Esophagus muscularis mucosa (tissue), 4 donors: ENCODE results near the gene NOX1. TPM values are rescaled to one million over a fixed set of nuclear protein-coding genes. Genes with fewer than 3 reads are reported as not detected.

Source experiments
- DNase-seq: peaks from one replicate; pipeline ENCODE4 v3.0.0-alpha.2; 2017; ENCODE audit errors: extremely low spot score
- H3K27ac ChIP-seq, 4 donors: fragments of 200-600 bp; sonication (generic); replicated peaks in 1 of 4; 1 replicate in 3 of 4; 2 replicates in 1 of 4; pipeline ENCODE4 v1.5.1; 2016 to 2019; ENCODE audit warnings: mild to moderate bottlenecking in 1 of 4
- H3K27me3 ChIP-seq, 4 donors: fragments of 200-600 bp; sonication (generic); one replicate each; pipeline versions ENCODE4 v1.5.1 to v1.6.0; 2016 to 2019
- H3K36me3 ChIP-seq, 4 donors: fragments of 200-600 bp; sonication (generic); one replicate each; pipeline ENCODE4 v1.5.1; 2016 to 2019
- H3K4me1 ChIP-seq, 4 donors: fragments of 200-600 bp; sonication (generic); one replicate each; pipeline ENCODE4 v1.5.1; 2016 to 2019
- H3K4me3 ChIP-seq, 4 donors: fragments of 200-600 bp; sonication (generic); 1 replicate in 2 of 4; 2 replicates in 2 of 4; pipeline ENCODE4 v1.5.1; 2016 to 2019; ENCODE audit warnings: mild to moderate bottlenecking in 4 of 4, moderate library complexity in 1 of 4
- H3K9me3 ChIP-seq, 4 donors: fragments of 200-600 bp; sonication (generic); 1 replicate in 3 of 4; 2 replicates in 1 of 4; pipeline ENCODE4 v1.5.1; 2016 to 2019
- EP300 ChIP-seq: sonication (generic); formaldehyde crosslinking; IDR thresholded peaks from one replicate; pipeline ENCODE4 v1.6.1; 2017; ENCODE audit warnings: antibody characterized with exemption
- POLR2A ChIP-seq: fragments of 450-650 bp; IDR thresholded peaks from one replicate; pipeline ENCODE4 v1.6.1; 2017; ENCODE audit warnings: antibody characterized with exemption, moderate library complexity, mild to moderate bottlenecking, low read depth
- POLR2AphosphoS5 ChIP-seq, 2 donors: sonication (generic); formaldehyde crosslinking; IDR thresholded peaks; one replicate each; pipeline ENCODE4 v1.6.1; 2017; ENCODE audit warnings: antibody characterized with exemption in 2 of 2
- WGBS: methylation state at CpG from one replicate; pipeline ENCODE4 v1.1.5; 2018; 5-methylcytosine and 5-hydroxymethylcytosine counted together
- intact Hi-C: fragments of 100-400 bp; cut with DNase I; formaldehyde crosslinking; loops from one replicate; pipeline ENCODE4 v1.15.1; 2023
- total RNA-seq, 4 donors: library from RNA; depleted of rRNA; stranded (reverse); fragments of >200 nt; gene quantifications; one replicate each; pipeline versions ENCODE4 v1.1.0 to v1.2.1, GENCODE V29; 2016
- TF ChIP-seq, protein P1 (sequence below), 3 experiments: fragments of 200-600 bp in 2 of 3; fragments of 450-650 bp in 1 of 3; sonication (generic) in 2 of 3; IDR thresholded peaks; one replicate each; pipeline ENCODE4 v1.5.1; 2017 to 2019; ENCODE audit warnings: antibody characterized with exemption in 3 of 3, mild to moderate bottlenecking in 2 of 3, moderate library complexity in 1 of 3

Gene NOX1
- not detected for total RNA-seq

DNA sequence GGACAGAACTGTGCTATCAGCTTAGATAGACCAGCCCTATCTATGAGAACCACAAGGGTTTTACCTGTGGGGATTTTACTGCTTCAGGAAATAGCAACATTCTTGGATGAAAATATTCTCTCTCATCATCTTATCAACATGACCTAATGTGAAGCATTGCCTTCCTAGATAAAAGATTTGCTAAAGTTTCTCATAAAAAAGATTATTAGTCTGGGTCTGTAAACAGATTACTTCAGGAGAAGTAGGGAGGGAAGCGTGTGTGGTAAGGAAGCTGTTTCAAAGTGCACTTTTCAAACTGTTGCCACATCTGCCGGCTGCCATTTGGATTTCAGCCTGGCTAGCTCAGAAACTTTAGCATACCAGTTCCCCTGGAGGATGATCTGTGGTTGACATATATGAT lies at the start of gene NOX1:
NOX1 (minus strand) TSS at position 35 of the 400 bp plus-strand sequence. CDS start 220 bp downstream, outside the sequence.
- Histone ChIP-seq H3K4me3 (no peak within 1 kb of the TSS), H3K9me3 (no peaks in the 10 kb centered on the region), H3K27ac (no peak within 1 kb of the TSS), H3K36me3 (no peaks in the 10 kb centered on the region), H3K27me3 (no peaks in the 10 kb centered on the region), H3K4me1 (no peaks in the 10 kb centered on the region)
- no peak for DNase-seq
- TF ChIP-seq EP300 (no peak), POLR2A (no peak), POLR2AphosphoS5 (IDR thresholded peaks at IDR 0.05) (no peak)
- TF ChIP-seq, protein P1, sequence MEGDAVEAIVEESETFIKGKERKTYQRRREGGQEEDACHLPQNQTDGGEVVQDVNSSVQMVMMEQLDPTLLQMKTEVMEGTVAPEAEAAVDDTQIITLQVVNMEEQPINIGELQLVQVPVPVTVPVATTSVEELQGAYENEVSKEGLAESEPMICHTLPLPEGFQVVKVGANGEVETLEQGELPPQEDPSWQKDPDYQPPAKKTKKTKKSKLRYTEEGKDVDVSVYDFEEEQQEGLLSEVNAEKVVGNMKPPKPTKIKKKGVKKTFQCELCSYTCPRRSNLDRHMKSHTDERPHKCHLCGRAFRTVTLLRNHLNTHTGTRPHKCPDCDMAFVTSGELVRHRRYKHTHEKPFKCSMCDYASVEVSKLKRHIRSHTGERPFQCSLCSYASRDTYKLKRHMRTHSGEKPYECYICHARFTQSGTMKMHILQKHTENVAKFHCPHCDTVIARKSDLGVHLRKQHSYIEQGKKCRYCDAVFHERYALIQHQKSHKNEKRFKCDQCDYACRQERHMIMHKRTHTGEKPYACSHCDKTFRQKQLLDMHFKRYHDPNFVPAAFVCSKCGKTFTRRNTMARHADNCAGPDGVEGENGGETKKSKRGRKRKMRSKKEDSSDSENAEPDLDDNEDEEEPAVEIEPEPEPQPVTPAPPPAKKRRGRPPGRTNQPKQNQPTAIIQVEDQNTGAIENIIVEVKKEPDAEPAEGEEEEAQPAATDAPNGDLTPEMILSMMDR (IDR thresholded peaks at IDR 0.05), result no peak
- 65% methylated on average over 2 of the region's 2 CpGs for WGBS
- intact Hi-C loops, result no loop called here

DNA sequence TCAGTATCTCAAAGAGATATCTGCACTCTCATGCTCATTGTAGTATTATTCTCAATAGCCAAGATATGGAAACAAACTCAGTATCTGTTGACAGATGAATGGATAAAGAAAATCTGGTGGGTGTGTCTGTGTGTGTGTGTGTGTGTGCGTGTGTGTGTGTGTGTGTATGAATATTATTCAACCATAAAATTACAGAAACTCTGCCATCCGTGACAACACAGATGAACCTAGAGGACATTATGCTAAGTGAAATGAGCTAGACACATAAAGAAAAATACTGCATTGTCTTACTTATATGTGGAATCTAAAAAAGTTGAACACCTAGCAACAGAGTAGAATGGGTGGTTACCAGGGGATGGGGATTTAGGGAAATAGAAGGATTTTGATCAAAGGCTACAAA lies 41.4 kb upstream of the NOX1 start:
- Histone ChIP-seq H3K27me3 (no peaks in the 10 kb centered on the region), H3K27ac (no peak overlapping the region), H3K9me3 (no peaks in the 10 kb centered on the region), H3K4me3 (no peak overlapping the region), H3K4me1 (no peaks in the 10 kb centered on the region), H3K36me3 (no peaks in the 10 kb centered on the region)
- WGBS, result 58% methylated on average over 2 of the region's 2 CpGs
- DNase-seq, result no peak
- intact Hi-C loops, result no loop called here
- no peak for TF ChIP-seq POLR2AphosphoS5 (IDR thresholded peaks at IDR 0.05)
- TF ChIP-seq, protein P1 (IDR thresholded peaks at IDR 0.05), result no peak
- no peak for TF ChIP-seq POLR2A
- TF ChIP-seq EP300, result no peak

- Histone ChIP-seq H3K9me3 (no peaks in the 10 kb centered on the region), H3K36me3 (no peaks in the 10 kb centered on the region), H3K4me3 (no peak overlapping the region), H3K27ac (no peak overlapping the region), H3K4me1 (no peaks in the 10 kb centered on the region), H3K27me3 (no peaks in the 10 kb centered on the region)
- no peak for DNase-seq
- intact Hi-C loops, result no loop called here
- no peak for TF ChIP-seq POLR2AphosphoS5 (IDR thresholded peaks at IDR 0.05)
- TF ChIP-seq, protein P1 (IDR thresholded peaks at IDR 0.05), result no peak
- no peak for TF ChIP-seq POLR2A
- no peak for TF ChIP-seq EP300
- WGBS, result 85% methylated on average over 3 of the region's 3 CpGs
Measured at GRCh38 chrX:100913111-100913510, 39.0 kb upstream of the NOX1 start.

GRCh38 chrX:100911731-100912130 lies 37.6 kb upstream of the NOX1 start:
- 70% methylated on average over 1 of the region's 1 CpG for WGBS
- Histone ChIP-seq H3K27me3 (no peaks in the 10 kb centered on the region), H3K4me3 (no peak overlapping the region), H3K9me3 (no peaks in the 10 kb centered on the region), H3K36me3 (no peaks in the 10 kb centered on the region), H3K4me1 (no peaks in the 10 kb centered on the region), H3K27ac (no peak overlapping the region)
- DNase-seq, result no peak
- intact Hi-C loops, result no loop called here
- TF ChIP-seq POLR2A (no peak), EP300 (no peak), POLR2AphosphoS5 (IDR thresholded peaks at IDR 0.05) (no peak)
- TF ChIP-seq, protein P1 (IDR thresholded peaks at IDR 0.05), result no peak

- H3K9me3 ChIP-seq, result peaks cover 0 to 10% (median 0%) of the 10 kb centered on the region in 4 donors
- DNase-seq, result no peak
- H3K4me3 ChIP-seq, result no peak overlapping the region
- H3K36me3 ChIP-seq, result no peaks in the 10 kb centered on the region
- intact Hi-C loops, result no loop called here
- H3K27me3 ChIP-seq, result no peaks in the 10 kb centered on the region
- H3K4me1 ChIP-seq, result no peaks in the 10 kb centered on the region
- no peak overlapping the region for H3K27ac ChIP-seq
- TF ChIP-seq, protein P1 (IDR thresholded peaks at IDR 0.05), result no peak
- no peak for TF ChIP-seq POLR2AphosphoS5 (IDR thresholded peaks at IDR 0.05)
- no peak for TF ChIP-seq EP300
- TF ChIP-seq POLR2A, result no peak
Measured at GRCh38 chrX:100905620-100906019, 31.5 kb upstream of the NOX1 start.
